Nasal cavity respiratory epithelium epithelial cell of viscerocranial mucosa (primary cell): Measurements from ENCODE around the gene MAP7D1. TPM values are rescaled to one million over a fixed set of nuclear protein-coding genes. Genes with fewer than 3 reads are reported as not detected.

Source experiments
- total RNA-seq: library from RNA; depleted of rRNA; stranded (reverse); fragments of >200 nt; gene quantifications from 2 replicates; pipeline ENCODE4 v1.2.3, GENCODE V29; 2014

MAP7D1 gene
- 77.6 and 152 TPM in 2 replicates for total RNA-seq

GRCh38 chr1:36155408-36156328 lies at the start of gene MAP7D1:
MAP7D1 (plus strand) TSS chr1:36156160; CDS start chr1:36156418, 258 bp downstream.

DNA sequence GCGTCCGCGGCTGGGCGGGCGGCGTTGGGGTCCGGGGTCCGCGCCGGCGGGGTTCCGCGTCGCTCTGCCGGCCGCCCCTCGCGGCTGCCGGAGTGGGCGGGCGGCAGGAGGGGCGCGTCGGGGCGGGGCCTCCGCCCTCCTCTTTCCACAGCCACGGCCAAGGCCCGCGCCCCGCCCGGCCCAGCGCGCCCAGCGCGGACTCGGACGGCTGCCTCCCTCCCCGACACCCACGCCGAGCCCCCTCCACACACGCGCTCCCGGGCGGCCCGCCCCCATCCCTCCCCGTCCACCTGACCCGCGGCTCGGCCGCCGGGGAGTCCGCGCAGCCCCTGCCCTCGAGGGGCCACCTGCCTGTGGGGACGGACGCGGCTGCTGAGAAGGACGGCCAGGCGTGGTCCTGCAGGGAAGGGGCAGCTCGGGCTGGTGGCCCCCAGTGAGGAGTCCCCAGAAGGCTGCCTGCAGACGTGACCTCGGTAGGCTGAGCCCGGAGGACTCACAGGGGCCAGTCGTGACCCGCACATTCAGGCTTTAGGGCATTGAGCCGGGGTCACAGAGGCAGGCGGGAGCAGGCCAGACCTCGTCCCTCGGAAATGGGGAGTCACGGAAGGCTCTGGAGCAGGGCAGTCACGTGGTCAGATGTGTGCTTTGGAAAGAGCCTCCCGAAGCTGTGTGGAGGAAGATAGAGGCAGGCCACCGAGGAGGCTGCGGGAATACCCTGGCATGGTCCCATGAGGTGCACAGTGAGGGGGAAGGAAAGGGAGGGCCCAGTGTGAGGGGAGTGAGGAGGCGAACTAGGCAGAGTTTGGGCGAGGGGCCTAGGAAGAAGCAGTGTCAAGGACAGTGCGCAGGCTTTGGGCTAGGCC lies 30.6 kb upstream of the MAP7D1 start, which contains the start of gene COL8A2:
Gene COL8A2 (minus strand): TSS at position 94 of the 863 bp plus-strand sequence. CDS start 24,980 bp downstream, outside the sequence.

DNA sequence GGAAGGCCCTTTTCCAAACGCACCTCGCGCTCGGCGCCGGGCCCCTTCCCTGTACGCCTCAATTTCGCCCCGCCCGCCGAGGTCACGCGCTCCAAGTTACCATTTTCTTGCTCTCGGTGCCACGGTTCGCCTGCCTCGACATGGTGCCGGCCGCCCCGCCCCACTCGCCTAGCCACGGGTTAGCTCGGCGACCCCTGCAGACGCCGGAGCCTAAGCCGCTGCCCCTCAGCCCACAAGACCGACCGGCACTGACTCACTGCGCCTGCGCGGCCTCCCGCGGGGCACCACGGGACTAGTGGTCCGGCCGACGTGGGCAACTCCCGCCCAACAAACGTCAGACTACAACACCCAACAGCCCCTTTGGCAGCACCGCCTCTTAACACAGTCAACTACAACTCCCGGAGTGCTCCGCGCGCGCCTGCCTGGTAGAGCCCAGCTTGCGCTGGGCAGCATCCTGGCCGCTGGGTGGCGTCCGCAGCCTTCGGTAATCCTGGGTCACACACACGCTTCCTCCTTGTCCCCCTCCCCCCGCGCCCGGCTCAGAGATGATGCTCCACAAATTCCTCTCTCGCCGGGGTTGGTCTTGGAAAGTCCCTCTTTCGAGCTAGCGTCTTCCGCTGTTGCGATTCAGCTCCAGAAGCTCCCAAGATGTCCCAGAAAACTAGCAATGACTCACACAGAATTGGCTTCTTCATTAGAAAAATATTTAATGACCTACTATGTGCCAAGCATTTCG lies 6.6 kb upstream of the MAP7D1 start, which contains the start of gene TRAPPC3:
Gene TRAPPC3 (minus strand): TSS at position 250 of the 736 bp plus-strand sequence. CDS start 108 bp downstream, at position 142.

DNA sequence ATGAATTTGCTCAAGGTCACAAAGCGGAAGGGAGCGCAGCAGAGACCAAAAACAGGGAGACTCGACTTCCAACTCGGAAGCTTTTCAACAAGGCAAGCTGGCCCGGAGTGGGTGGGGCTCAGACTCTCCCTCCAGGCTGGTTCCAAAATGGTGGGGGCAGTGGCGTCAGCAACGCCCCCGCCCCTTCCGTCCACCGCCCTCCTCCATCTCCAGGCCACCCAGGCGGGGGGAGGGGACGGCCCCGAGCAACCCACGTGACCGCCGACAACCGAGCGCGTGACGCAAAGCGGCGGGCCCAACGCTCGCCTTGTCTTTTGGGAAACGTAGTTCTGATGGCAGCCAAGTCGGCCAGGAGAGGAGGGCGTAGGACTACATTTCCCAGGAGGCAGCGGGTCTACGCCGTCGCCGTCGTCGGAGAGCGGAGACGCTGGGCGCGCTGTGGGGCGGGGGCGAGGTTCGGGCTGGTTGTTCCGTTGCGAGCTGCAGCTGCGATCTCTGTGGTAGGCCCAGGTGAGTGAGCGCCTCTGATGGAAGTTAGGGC lies 68.1 kb downstream of the MAP7D1 start, which contains the start of gene THRAP3:
Gene THRAP3 (plus strand): TSS at position 448 of the 541 bp plus-strand sequence. CDS start 58,121 bp downstream, outside the sequence.

Other genes with a start within 250 kb of the MAP7D1 start
- gene AGO3, start 225.1 kb upstream of the MAP7D1 start, total RNA-seq, result 9.6 and 21.6 TPM in 2 replicates
- gene TEKT2, start 72.1 kb upstream of the MAP7D1 start, total RNA-seq, result under 0.01 and 0.14 TPM in 2 replicates
- 31.3 and 31.8 TPM in 2 replicates for gene ADPRS, start 67.3 kb upstream of the MAP7D1 start, total RNA-seq
- gene COL8A2, start 30.9 kb upstream of the MAP7D1 start, total RNA-seq, result 1.5 and 3.8 TPM in 2 replicates
- gene TRAPPC3, start 6.7 kb upstream of the MAP7D1 start, total RNA-seq, result 65.8 and 75.9 TPM in 2 replicates
- gene THRAP3, start 68.3 kb downstream of the MAP7D1 start, total RNA-seq, result 102 and 103 TPM in 2 replicates
- gene SH3D21, start 150.2 kb downstream of the MAP7D1 start, total RNA-seq, result 1.9 and 6.5 TPM in 2 replicates
- 7.8 and 10.9 TPM in 2 replicates for gene EVA1B, start 167.5 kb downstream of the MAP7D1 start, total RNA-seq
- gene STK40, start 229.8 kb downstream of the MAP7D1 start, total RNA-seq, result 12.0 and 35.7 TPM in 2 replicates
- 8.5 and 14.5 TPM in 2 replicates for gene LSM10, start 241.7 kb downstream of the MAP7D1 start, total RNA-seq